Mesenchymal stem cell (in vitro differentiated cells and primary cell): ENCODE measurements around the gene FAM83C.
A peak's percentile ranks its signal among the peaks of the same experiment; 100 is the strongest.

ENCODE experiments used
- DNase-seq: peaks from one replicate; pipeline ENCODE4 v3.0.0-alpha.2; 2013
- H2AFZ ChIP-seq: one replicate; pipeline ENCODE4 v1.6.1; 2013; ENCODE audit warnings: low read depth, mild to moderate bottlenecking, control low read depth, inconsistent platforms, low read length, moderate library complexity
- H2AK5ac ChIP-seq: 2 replicates; pipeline ENCODE4 v1.6.1; 2013; ENCODE audit warnings: low read length, moderate library complexity, mild to moderate bottlenecking, inconsistent platforms; ENCODE audit not compliant: severe bottlenecking
- H2BK120ac ChIP-seq: one replicate; pipeline ENCODE4 v1.6.1; 2013; ENCODE audit warnings: low read depth, mild to moderate bottlenecking, inconsistent platforms, low read length, moderate library complexity
- H2BK12ac ChIP-seq, 2 experiments: one replicate each; pipeline ENCODE4 v1.6.1; 2013; ENCODE audit warnings: inconsistent platforms in 2 of 2, low read length in 2 of 2, mild to moderate bottlenecking in 2 of 2, moderate library complexity in 2 of 2, control low read depth in 1 of 2
- H2BK15ac ChIP-seq: one replicate; pipeline ENCODE4 v1.6.1; 2013; ENCODE audit warnings: mild to moderate bottlenecking, low read depth, inconsistent platforms; ENCODE audit not compliant: poor library complexity, severe bottlenecking
- H2BK5ac ChIP-seq: 2 replicates; pipeline ENCODE4 v1.6.1; 2013; ENCODE audit warnings: low read depth, mild to moderate bottlenecking, low read length, control low read depth, inconsistent platforms; ENCODE audit not compliant: poor library complexity, severe bottlenecking
- H3K14ac ChIP-seq, 2 experiments: one replicate each; pipeline ENCODE4 v1.6.1; 2013; ENCODE audit warnings: inconsistent platforms in 2 of 2, low read length in 2 of 2, control low read depth in 1 of 2, mild to moderate bottlenecking in 1 of 2, moderate library complexity in 1 of 2
- H3K18ac ChIP-seq, 2 experiments: one replicate each; pipeline ENCODE4 v1.6.1; 2013; ENCODE audit warnings: inconsistent platforms in 2 of 2, low read length in 2 of 2, control low read depth in 1 of 2, low read depth in 1 of 2, mild to moderate bottlenecking in 1 of 2
- H3K23ac ChIP-seq, 2 experiments: one replicate each; pipeline ENCODE4 v1.6.1; 2013; ENCODE audit warnings: inconsistent platforms in 2 of 2, low read length in 2 of 2, mild to moderate bottlenecking in 2 of 2, moderate library complexity in 2 of 2, control low read depth in 1 of 2
- H3K27ac ChIP-seq: 2 replicates; pipeline ENCODE4 v1.5.1; 2013; ENCODE audit warnings: mild to moderate bottlenecking, moderate library complexity, low read length, control low read depth, inconsistent platforms; ENCODE audit not compliant: poor library complexity, severe bottlenecking
- H3K27me3 ChIP-seq, 2 experiments: 2 replicates each; pipeline versions ENCODE4 v1.6.1 to v1.7.0; 2013; ENCODE audit warnings: low read length in 2 of 2, mild to moderate bottlenecking in 2 of 2, moderate library complexity in 2 of 2, control low read depth in 1 of 2, inconsistent platforms in 1 of 2; ENCODE audit not compliant: control insufficient read depth in 1 of 2, insufficient read depth in 1 of 2
- H3K36me3 ChIP-seq, 2 experiments: 2 replicates each; pipeline versions ENCODE4 v1.6.1 to v1.7.0; 2013; ENCODE audit warnings: low read length in 2 of 2, control low read depth in 1 of 2, inconsistent platforms in 1 of 2, low read depth in 1 of 2, mild to moderate bottlenecking in 1 of 2; ENCODE audit not compliant: insufficient read depth in 2 of 2, control insufficient read depth in 1 of 2
- H3K4ac ChIP-seq, 2 experiments: one replicate each; pipeline ENCODE4 v1.6.1; 2013; ENCODE audit warnings: inconsistent platforms in 2 of 2, low read length in 2 of 2, mild to moderate bottlenecking in 2 of 2, moderate library complexity in 2 of 2, control low read depth in 1 of 2, low read depth in 1 of 2
- H3K4me1 ChIP-seq: 2 replicates; pipeline ENCODE4 v1.6.1; 2013; ENCODE audit warnings: low read depth, low read length, control low read depth; ENCODE audit not compliant: control insufficient read depth, insufficient read depth
- H3K4me2 ChIP-seq: 2 replicates; pipeline ENCODE4 v1.6.1; 2013; ENCODE audit warnings: low read length, mild to moderate bottlenecking, inconsistent platforms; ENCODE audit not compliant: poor library complexity, severe bottlenecking
- H3K4me3 ChIP-seq, 2 experiments: 2 replicates each; pipeline versions ENCODE4 v1.5.1 to v1.7.0; 2013; ENCODE audit warnings: low read length in 2 of 2, mild to moderate bottlenecking in 2 of 2, control low read depth in 1 of 2, low read depth in 1 of 2; ENCODE audit not compliant: insufficient read depth in 1 of 2
- H3K79me1 ChIP-seq: replicated peaks from 2 replicates; pipeline ENCODE4 v1.6.1; 2013; ENCODE audit warnings: mild to moderate bottlenecking, control low read depth, low read length, inconsistent platforms; ENCODE audit not compliant: poor library complexity, severe bottlenecking
- H3K9ac ChIP-seq: 2 replicates; pipeline ENCODE4 v1.7.0; 2013; ENCODE audit warnings: mild to moderate bottlenecking, low read length, moderate library complexity
- H3K9me3 ChIP-seq: 2 replicates; pipeline ENCODE4 v1.7.0; 2013; ENCODE audit warnings: mild to moderate bottlenecking, low read length; ENCODE audit not compliant: control insufficient read depth
- H4K8ac ChIP-seq: one replicate; pipeline ENCODE4 v1.6.1; 2013; ENCODE audit warnings: inconsistent platforms, mild to moderate bottlenecking, low read length, moderate library complexity
- H4K91ac ChIP-seq: one replicate; pipeline ENCODE4 v1.6.1; 2013; ENCODE audit warnings: mild to moderate bottlenecking, low read length, inconsistent platforms
- WGBS: methylation state at CpG from one replicate; pipeline ENCODE4 v1.1.7; 2013; ENCODE audit warnings: mixed read lengths; 5-methylcytosine and 5-hydroxymethylcytosine counted together

FAM83C gene

DNA sequence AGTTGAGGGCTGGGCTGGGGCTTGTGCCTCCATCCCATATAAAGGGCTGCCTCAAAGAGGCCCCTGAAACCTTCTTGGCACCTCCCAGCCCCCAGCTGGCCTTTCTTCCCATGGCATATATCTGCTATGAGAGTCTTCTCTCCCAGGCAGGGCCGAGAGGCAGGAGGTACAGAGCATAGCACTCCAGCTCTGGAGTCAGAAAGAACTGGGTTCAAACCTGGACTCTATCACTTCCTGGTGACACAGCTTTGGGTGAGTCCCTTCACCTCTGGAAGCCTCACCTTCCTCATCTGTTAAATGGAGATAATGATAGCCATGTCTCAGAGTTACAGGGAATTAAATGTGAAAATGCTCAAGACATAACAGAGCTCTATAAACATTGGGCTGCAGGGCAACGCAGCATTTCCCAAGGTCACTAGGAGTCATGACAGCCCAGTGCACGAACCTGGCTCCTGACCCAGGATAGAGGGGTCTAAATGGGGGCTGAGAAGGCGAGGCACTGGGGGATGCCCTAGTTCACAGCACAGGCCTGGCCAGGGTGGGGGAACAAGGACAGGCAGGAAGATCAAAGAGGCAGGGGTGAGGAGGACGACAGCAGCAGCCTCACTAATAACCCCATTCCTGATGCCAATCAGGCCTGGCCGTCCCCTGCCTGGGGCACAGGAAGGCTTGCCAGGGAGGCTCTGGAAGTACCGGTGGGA is 1.9 kb downstream of the FAM83C start:
- Histone ChIP-seq H3K14ac (no peak overlapping the region), H3K4me2 (no peak overlapping the region), H3K36me3 (no peaks in the 10 kb centered on the region), H2AK5ac (no peak overlapping the region), H2BK12ac (no peak overlapping the region), H3K4me3 (no peak overlapping the region), H2BK5ac (no peak overlapping the region), H3K4ac (no peak overlapping the region), H3K79me1 (no peaks in the 10 kb centered on the region), H3K23ac (no peak overlapping the region), H2BK120ac (no peak overlapping the region), H4K8ac (no peak overlapping the region), H3K18ac (no peak overlapping the region), H4K91ac (no peak overlapping the region), H3K9ac (no peak overlapping the region), H3K9me3 (no peaks in the 10 kb centered on the region), H2AFZ (no peak overlapping the region), H3K4me1 (peaks cover 8% of the 10 kb centered on the region), H3K27ac (no peak overlapping the region), H2BK15ac (no peak overlapping the region), H3K27me3 (peaks cover 0 to 35% of the 10 kb centered on the region in 2 experiments)
- WGBS, result 71% methylated on average over 6 of the region's 7 CpGs
- DNase-seq, result no peak

GRCh38 chr20:35288325-35289060 is 3.7 kb downstream of the FAM83C start:
- H2AK5ac ChIP-seq, result no peak overlapping the region
- 89% methylated on average over 19 of the region's 19 CpGs for WGBS
- no peak overlapping the region for H2BK15ac ChIP-seq
- H3K14ac ChIP-seq, result no peak overlapping the region
- no peaks in the 10 kb centered on the region for H3K9me3 ChIP-seq
- no peak overlapping the region for H3K27ac ChIP-seq
- no peak for DNase-seq
- H3K4ac ChIP-seq, result no peak overlapping the region
- H3K4me2 ChIP-seq, result no peak overlapping the region
- peak overlapping the region; percentile 43 for H4K91ac ChIP-seq
- peaks cover 0 to 19% of the 10 kb centered on the region in 2 experiments for H3K27me3 ChIP-seq
- no peak overlapping the region for H2AFZ ChIP-seq
- no peak overlapping the region for H3K18ac ChIP-seq
- no peak overlapping the region for H2BK120ac ChIP-seq
- H3K36me3 ChIP-seq, result no peaks in the 10 kb centered on the region
- H3K79me1 ChIP-seq, result no peaks in the 10 kb centered on the region
- H3K4me3 ChIP-seq, result no peak overlapping the region
- H3K23ac ChIP-seq, result no peak overlapping the region
- H2BK12ac ChIP-seq, result no peak overlapping the region
- H3K4me1 ChIP-seq, result peaks cover 12% of the 10 kb centered on the region
- H2BK5ac ChIP-seq, result no peak overlapping the region
- no peak overlapping the region for H4K8ac ChIP-seq
- no peak overlapping the region for H3K9ac ChIP-seq

DNA sequence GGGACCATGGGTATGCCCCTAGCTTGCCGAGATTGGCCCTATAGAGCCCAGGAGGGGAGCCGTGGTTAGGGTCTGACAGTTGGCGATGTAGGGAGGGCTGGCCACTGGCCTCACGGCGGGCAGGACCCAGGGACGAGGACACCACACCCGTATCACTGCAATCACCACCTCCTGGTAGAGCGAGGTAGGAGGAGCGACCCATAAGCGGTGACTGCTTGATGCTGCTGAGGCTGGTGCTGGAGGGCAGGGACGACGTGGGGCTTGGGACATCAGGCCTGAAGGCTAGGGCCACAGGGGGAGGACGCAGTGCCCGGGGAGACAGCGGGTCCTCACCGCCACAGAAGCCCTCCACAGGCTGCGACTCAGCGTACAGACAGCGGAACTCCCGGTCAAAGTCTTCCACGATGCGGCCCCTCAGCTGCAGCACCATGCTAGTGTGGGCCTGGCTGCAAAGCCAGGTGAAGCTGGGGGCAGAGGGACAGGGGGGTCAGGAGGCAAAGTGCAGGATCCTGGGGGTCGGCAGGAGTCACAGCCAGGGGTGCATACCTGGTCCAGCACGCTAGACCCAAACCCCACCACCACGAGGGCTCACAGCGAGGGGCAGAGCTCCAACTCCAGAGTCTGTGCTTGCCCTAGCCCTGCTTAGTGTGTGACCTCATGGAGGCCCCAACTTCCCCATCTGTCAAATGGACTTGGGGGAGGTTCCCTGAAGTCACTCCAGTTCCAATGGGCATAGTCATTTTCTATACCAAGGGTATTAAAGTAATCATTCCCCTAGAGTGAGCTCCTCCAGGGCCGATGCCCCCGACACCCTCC is 4.5 kb downstream of the FAM83C start:
- Histone ChIP-seq H3K4me3 (no peak overlapping the region), H3K27me3 (peaks cover 0 to 13% of the 10 kb centered on the region in 2 experiments), H3K36me3 (no peaks in the 10 kb centered on the region), H3K4me1 (peaks cover 14% of the 10 kb centered on the region), H3K9me3 (no peaks in the 10 kb centered on the region), H3K14ac (no peak overlapping the region), H4K8ac (no peak overlapping the region), H3K4me2 (no peak overlapping the region), H3K18ac (no peak overlapping the region), H3K79me1 (no peaks in the 10 kb centered on the region), H2AK5ac (no peak overlapping the region), H2BK12ac (no peak overlapping the region), H3K23ac (no peak overlapping the region), H3K9ac (no peak overlapping the region), H3K27ac (no peak overlapping the region), H2BK5ac (no peak overlapping the region), H2AFZ (no peak overlapping the region), H2BK15ac (no peak overlapping the region), H2BK120ac (no peak overlapping the region), H4K91ac (no peak overlapping the region), H3K4ac (no peak overlapping the region)
- 92% methylated on average over 26 of the region's 28 CpGs for WGBS
- DNase-seq, result no peak
